ENCODE data around the gene PTPRE. TPM values are rescaled to one million over a fixed set of nuclear protein-coding genes. Genes with fewer than 3 reads are reported as not detected.

The PTPRE gene
- total RNA-seq, 1 experiment from 2014 or later = 0.70 TPM

DNA sequence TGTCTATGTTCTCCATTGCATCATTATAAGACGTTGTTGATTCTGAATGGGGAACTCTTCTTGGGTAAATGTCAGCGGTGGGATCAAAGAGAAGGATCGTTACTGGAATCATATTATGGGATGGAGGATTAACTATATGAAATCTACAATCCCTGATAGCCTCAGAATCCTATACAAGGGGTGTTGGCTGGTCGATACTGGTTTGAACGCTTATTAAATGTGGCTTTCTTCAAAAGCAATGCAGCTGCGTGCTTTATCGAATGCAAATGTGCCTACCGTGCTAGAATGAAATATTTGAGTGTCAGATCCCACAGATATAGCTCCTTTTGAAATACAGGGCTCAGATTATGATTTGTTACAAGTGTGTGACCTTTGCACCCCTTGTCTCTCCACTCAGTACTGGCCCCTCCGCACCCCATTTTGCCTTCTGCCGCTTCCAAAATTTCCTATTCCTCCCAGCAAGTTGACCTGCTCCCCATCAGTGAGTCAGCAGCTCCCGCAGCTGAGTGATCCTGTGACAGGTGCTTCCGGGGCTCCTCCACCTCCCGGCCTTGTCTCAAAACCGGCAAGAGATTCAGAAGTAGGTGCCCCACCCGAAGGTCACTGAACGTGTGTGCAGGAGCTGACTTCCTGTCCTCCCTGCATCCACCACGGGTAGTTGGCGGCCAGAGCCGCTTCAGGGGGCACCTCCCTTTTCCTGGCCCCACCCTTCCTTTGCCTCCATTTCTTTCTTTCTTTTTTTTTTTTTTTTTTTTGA, 76.6 kb downstream of the PTPRE start:
- Histone ChIP-seq H3K23ac (ENCODE audit: insufficient read length, low read depth, low read length) (no peak overlapping the region), H2AFZ (ENCODE audit: low read length) (no peak overlapping the region), H4K91ac (ENCODE audit: insufficient read length, low read depth, low read length) (no peak overlapping the region), H2BK120ac (ENCODE audit: low read depth, low read length, poor library complexity, severe bottlenecking) (no peak overlapping the region), H3K18ac (ENCODE audit: insufficient read length, low read depth, low read length) (no peak overlapping the region), H3K27me3 (ENCODE audit: insufficient read depth, low read length) (no peaks in the 10 kb centered on the region), H4K20me1 (ENCODE audit: control insufficient read depth, insufficient read depth, insufficient read length) (no peaks in the 10 kb centered on the region), H2BK12ac (ENCODE audit: insufficient read length, low read depth, low read length) (no peak overlapping the region), H3K23me2 (ENCODE audit: insufficient read length, low read depth, low read length, poor library complexity, severe bottlenecking) (no peaks in the 10 kb centered on the region), H3K27ac (ENCODE audit: insufficient read length, low read depth, low read length) (no peak overlapping the region), H3K4ac (ENCODE audit: low read depth, low read length) (no peak overlapping the region), H2BK20ac (ENCODE audit: low read depth, low read length, poor library complexity, severe bottlenecking) (no peak overlapping the region), H4K8ac (replicated peaks; ENCODE audit: insufficient read length, low read depth, low read length) (no peak overlapping the region), H3K79me2 (ENCODE audit: insufficient read depth, low read length) (no peaks in the 10 kb centered on the region), H3K79me1 (ENCODE audit: insufficient read depth, low read depth, low read length, poor library complexity, severe bottlenecking) (no peaks in the 10 kb centered on the region), H2BK5ac (ENCODE audit: insufficient read length, low read length) (no peak overlapping the region), H3K56ac (ENCODE audit: insufficient read length, low read depth, low read length) (no peak overlapping the region), H3T11ph (ENCODE audit: low read length) (no peak overlapping the region), H3K4me2 (ENCODE audit: insufficient read depth, insufficient read length, low read length) (no peak overlapping the region), H3K9ac (ENCODE audit: extremely low read depth, insufficient read length, low read length) (no peak overlapping the region), H3K9me3 (ENCODE audit: control insufficient read depth, low read depth, low read length) (peaks cover 5% of the 10 kb centered on the region), H4K5ac (ENCODE audit: insufficient read length, low read depth, low read length) (no peak overlapping the region), H3K14ac (ENCODE audit: insufficient read depth, low read length) (no peak overlapping the region), H2BK15ac (ENCODE audit: low read depth, low read length) (no peak overlapping the region), H2AK5ac (ENCODE audit: insufficient read length, low read length) (no peak overlapping the region), H3K4me1 (ENCODE audit: insufficient read depth, low read length) (no peaks in the 10 kb centered on the region)
- Mint-ChIP-seq H3K36me3 (ENCODE audit: insufficient read depth in 1 of 3, low read depth in 3 of 3) (0 out of 7 replicates have a peak, but pooled peaks cover 0 to 1% (median 0%) of the 10 kb centered on the region in 3 experiments), H3K4me3 (no peak overlapping the region), H3K9me3 (peaks cover 8 to 10% of the 10 kb centered on the region in 2 experiments; a peak in 4 of 5 replicates), H3K27ac (no peak overlapping the region), H3K4me1 (no peaks in the 10 kb centered on the region; a peak in 1 of 4 replicates), H3K27me3 (ENCODE audit: low read depth) (peaks cover 1% of the 10 kb centered on the region; the same call in 1 of the 2 replicates)
- no CpG with 5 or more reads among the region's 19 CpGs for WGBS (ENCODE audit: extremely low coverage, insufficient read length, low lambda C conversion rate)
- no peak for TF ChIP-seq CTCF (conservative IDR thresholded peaks at IDR 0.05)
- DNase-seq = no peak

Data from H9 (cell line).